K562 treated with DMSO at 1 percent for 24 hours (cell line): ENCODE results near the gene SLCO4A1. TPM values are rescaled to one million over a fixed set of nuclear protein-coding genes. Genes with fewer than 3 reads are reported as not detected.

Experiments used
- total RNA-seq: library from RNA; unstranded; fragments of 300-600 nt; gene quantifications from 2 replicates; pipeline ENCODE4 v1.2.3, GENCODE V29; 2022; ENCODE audit warnings: low read depth; ENCODE audit not compliant: insufficient read depth

Gene SLCO4A1
- 2.0 and 2.4 TPM in 2 replicates for total RNA-seq

GRCh38 chr20:62642051-62642665 is at the start of gene SLCO4A1:
Gene SLCO4A1 (plus strand): TSS chr20:62642503. CDS start chr20:62656455, 13,952 bp downstream.

GRCh38 chr20:62708591-62709536 is 66.6 kb downstream of the SLCO4A1 start, which contains the start of gene NTSR1:
Gene NTSR1 (plus strand): TSS chr20:62708836. CDS start chr20:62709208, 372 bp downstream.

Other genes with a start within 250 kb of the SLCO4A1 start
- gene CABLES2, start 235.2 kb upstream of the SLCO4A1 start, total RNA-seq: 12.3 and 13.0 TPM in 2 replicates
- not detected in 2 replicates for gene RBBP8NL, start 215.0 kb upstream of the SLCO4A1 start, total RNA-seq
- gene GATA5, start 166.5 kb upstream of the SLCO4A1 start, total RNA-seq: 0.22 and 0.79 TPM in 2 replicates
- 0.12 TPM in 1 of 2 replicates, not detected in the other for gene NTSR1, start 66.3 kb downstream of the SLCO4A1 start, total RNA-seq
- 13.2 and 13.4 TPM in 2 replicates for gene MRGBP, start 154.0 kb downstream of the SLCO4A1 start, total RNA-seq
- gene OGFR, start 162.3 kb downstream of the SLCO4A1 start, total RNA-seq: 54.7 and 57.1 TPM in 2 replicates
- 3.5 and 4.0 TPM in 2 replicates for gene COL9A3, start 174.5 kb downstream of the SLCO4A1 start, total RNA-seq
- 10.8 and 12.2 TPM in 2 replicates for gene TCFL5, start 219.3 kb downstream of the SLCO4A1 start, total RNA-seq